GM06990 (cell line): ENCODE results near the gene ABCC11.

ENCODE experiments used
- DNase-seq: peaks from one replicate; pipeline ENCODE4 v3.0.0-alpha.2; 2011; ENCODE audit not compliant: insufficient read length; ENCODE audit errors: extremely low read depth
- H3K27me3 ChIP-seq: replicated peaks from 2 replicates; pipeline ENCODE4 v1.6.0; 2011; ENCODE audit warnings: low read length; ENCODE audit not compliant: control insufficient read depth, insufficient read depth
- H3K36me3 ChIP-seq: 2 replicates; pipeline ENCODE4 v1.5.1; 2011; ENCODE audit warnings: low read length; ENCODE audit not compliant: control insufficient read depth, insufficient read depth
- H3K4me3 ChIP-seq: replicated peaks from 2 replicates; pipeline ENCODE4 v1.5.1; 2011; ENCODE audit warnings: low read depth, mild to moderate bottlenecking, control low read depth, low read length
- TF ChIP-seq, protein P1 (sequence below): IDR thresholded peaks from 2 replicates; pipeline ENCODE4 v1.5.1; 2011; ENCODE audit warnings: low read length, control low read depth, mild to moderate bottlenecking, inconsistent platforms; ENCODE audit not compliant: insufficient read depth, poor library complexity, severe bottlenecking

ABCC11 gene

GRCh38 chr16:48277158-48277557 is 29.8 kb upstream of the ABCC11 start:
- TF ChIP-seq, protein P1, sequence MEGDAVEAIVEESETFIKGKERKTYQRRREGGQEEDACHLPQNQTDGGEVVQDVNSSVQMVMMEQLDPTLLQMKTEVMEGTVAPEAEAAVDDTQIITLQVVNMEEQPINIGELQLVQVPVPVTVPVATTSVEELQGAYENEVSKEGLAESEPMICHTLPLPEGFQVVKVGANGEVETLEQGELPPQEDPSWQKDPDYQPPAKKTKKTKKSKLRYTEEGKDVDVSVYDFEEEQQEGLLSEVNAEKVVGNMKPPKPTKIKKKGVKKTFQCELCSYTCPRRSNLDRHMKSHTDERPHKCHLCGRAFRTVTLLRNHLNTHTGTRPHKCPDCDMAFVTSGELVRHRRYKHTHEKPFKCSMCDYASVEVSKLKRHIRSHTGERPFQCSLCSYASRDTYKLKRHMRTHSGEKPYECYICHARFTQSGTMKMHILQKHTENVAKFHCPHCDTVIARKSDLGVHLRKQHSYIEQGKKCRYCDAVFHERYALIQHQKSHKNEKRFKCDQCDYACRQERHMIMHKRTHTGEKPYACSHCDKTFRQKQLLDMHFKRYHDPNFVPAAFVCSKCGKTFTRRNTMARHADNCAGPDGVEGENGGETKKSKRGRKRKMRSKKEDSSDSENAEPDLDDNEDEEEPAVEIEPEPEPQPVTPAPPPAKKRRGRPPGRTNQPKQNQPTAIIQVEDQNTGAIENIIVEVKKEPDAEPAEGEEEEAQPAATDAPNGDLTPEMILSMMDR, result no peak
- peaks cover 3% of the 10 kb centered on the region; the same call in 1 of the 2 replicates for H3K36me3 ChIP-seq
- no peak for DNase-seq

GRCh38 chr16:48276102-48276501 is 28.8 kb upstream of the ABCC11 start:
- H3K36me3 ChIP-seq, result peaks cover 3% of the 10 kb centered on the region; the same call in 1 of the 2 replicates
- H3K27me3 ChIP-seq, result no peaks in the 10 kb centered on the region
- TF ChIP-seq, protein P1, result no peak
- H3K4me3 ChIP-seq, result no peak overlapping the region
- DNase-seq, result no peak

More at GRCh38 chr16:48277158-48277557, 29.8 kb upstream of the ABCC11 start:
- Histone ChIP-seq H3K4me3 (no peak overlapping the region), H3K27me3 (no peaks in the 10 kb centered on the region)

DNA sequence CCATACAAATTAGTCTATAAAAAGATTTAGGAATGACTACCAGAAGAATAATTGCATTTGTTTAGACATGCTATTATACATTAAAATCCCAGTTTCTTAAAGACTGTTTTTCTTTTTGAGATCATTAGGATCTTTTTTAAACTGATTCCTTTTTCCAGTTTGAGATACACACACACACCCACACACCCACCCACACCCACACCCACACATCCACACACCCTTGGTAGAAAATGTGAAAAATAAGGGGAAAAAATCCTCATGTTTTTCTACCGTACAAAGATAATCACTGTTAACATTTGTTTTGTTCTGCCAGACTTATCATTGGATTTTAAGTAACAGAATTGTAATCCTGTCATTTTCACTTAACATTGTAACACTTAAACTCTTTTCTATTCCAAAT is 27.1 kb upstream of the ABCC11 start:
- Histone ChIP-seq H3K4me3 (no peak overlapping the region), H3K27me3 (no peaks in the 10 kb centered on the region), H3K36me3 (peaks cover 4% of the 10 kb centered on the region)
- TF ChIP-seq, protein P1, result no peak
- DNase-seq, result no peak

- H3K27me3 ChIP-seq, result no peaks in the 10 kb centered on the region
- no peak for DNase-seq
- H3K4me3 ChIP-seq, result no peak overlapping the region
- TF ChIP-seq, protein P1, result no peak
- peaks cover 2% of the 10 kb centered on the region for H3K36me3 ChIP-seq
Measured at GRCh38 chr16:48272837-48273421, 25.6 kb upstream of the ABCC11 start.

- peaks cover 2% of the 10 kb centered on the region for H3K36me3 ChIP-seq
- no peaks in the 10 kb centered on the region for H3K27me3 ChIP-seq
- TF ChIP-seq, protein P1, result no peak
- no peak for DNase-seq
- H3K4me3 ChIP-seq, result no peak overlapping the region
Measured at GRCh38 chr16:48271728-48272127, 24.4 kb upstream of the ABCC11 start.

- no peak for DNase-seq
- Histone ChIP-seq H3K4me3 (no peak overlapping the region), H3K36me3 (peaks cover 2% of the 10 kb centered on the region), H3K27me3 (no peaks in the 10 kb centered on the region)
- TF ChIP-seq, protein P1, result no peak
Measured at GRCh38 chr16:48269011-48269410, 21.7 kb upstream of the ABCC11 start.
